ENCODE results near the gene CACNA1D.

- TF ChIP-seq, protein P1, sequence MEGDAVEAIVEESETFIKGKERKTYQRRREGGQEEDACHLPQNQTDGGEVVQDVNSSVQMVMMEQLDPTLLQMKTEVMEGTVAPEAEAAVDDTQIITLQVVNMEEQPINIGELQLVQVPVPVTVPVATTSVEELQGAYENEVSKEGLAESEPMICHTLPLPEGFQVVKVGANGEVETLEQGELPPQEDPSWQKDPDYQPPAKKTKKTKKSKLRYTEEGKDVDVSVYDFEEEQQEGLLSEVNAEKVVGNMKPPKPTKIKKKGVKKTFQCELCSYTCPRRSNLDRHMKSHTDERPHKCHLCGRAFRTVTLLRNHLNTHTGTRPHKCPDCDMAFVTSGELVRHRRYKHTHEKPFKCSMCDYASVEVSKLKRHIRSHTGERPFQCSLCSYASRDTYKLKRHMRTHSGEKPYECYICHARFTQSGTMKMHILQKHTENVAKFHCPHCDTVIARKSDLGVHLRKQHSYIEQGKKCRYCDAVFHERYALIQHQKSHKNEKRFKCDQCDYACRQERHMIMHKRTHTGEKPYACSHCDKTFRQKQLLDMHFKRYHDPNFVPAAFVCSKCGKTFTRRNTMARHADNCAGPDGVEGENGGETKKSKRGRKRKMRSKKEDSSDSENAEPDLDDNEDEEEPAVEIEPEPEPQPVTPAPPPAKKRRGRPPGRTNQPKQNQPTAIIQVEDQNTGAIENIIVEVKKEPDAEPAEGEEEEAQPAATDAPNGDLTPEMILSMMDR (IDR thresholded peaks at IDR 0.05 in 2 of 3, conservative IDR thresholded peaks at IDR 0.05 in 1 of 3; ENCODE audit: borderline replicate concordance in 1 of 3, insufficient read depth in 1 of 3, low read depth in 2 of 3, low read length in 2 of 3) = no peak
- TF ChIP-seq EZH2 (IDR thresholded peaks at IDR 0.05) (no peak), CEBPB (IDR thresholded peaks at IDR 0.05; ENCODE audit: low read depth) (no peak), JUND (IDR thresholded peaks at IDR 0.05) (no peak), EGR1 (IDR thresholded peaks at IDR 0.05; ENCODE audit: low read depth) (no peak), ATF3 (IDR thresholded peaks at IDR 0.05) (no peak), EZH2phosphoT487 (IDR thresholded peaks at IDR 0.05; ENCODE audit: borderline replicate concordance) (no peak), SRF (IDR thresholded peaks at IDR 0.05; ENCODE audit: low read depth) (no peak), POLR2AphosphoS5 (IDR thresholded peaks at IDR 0.05; ENCODE audit: low read depth, low read length) (no peak), ZNF274 (IDR thresholded peaks at IDR 0.05; ENCODE audit: low read depth, low read length) (no peak)
- TF ChIP-seq, protein P2, sequence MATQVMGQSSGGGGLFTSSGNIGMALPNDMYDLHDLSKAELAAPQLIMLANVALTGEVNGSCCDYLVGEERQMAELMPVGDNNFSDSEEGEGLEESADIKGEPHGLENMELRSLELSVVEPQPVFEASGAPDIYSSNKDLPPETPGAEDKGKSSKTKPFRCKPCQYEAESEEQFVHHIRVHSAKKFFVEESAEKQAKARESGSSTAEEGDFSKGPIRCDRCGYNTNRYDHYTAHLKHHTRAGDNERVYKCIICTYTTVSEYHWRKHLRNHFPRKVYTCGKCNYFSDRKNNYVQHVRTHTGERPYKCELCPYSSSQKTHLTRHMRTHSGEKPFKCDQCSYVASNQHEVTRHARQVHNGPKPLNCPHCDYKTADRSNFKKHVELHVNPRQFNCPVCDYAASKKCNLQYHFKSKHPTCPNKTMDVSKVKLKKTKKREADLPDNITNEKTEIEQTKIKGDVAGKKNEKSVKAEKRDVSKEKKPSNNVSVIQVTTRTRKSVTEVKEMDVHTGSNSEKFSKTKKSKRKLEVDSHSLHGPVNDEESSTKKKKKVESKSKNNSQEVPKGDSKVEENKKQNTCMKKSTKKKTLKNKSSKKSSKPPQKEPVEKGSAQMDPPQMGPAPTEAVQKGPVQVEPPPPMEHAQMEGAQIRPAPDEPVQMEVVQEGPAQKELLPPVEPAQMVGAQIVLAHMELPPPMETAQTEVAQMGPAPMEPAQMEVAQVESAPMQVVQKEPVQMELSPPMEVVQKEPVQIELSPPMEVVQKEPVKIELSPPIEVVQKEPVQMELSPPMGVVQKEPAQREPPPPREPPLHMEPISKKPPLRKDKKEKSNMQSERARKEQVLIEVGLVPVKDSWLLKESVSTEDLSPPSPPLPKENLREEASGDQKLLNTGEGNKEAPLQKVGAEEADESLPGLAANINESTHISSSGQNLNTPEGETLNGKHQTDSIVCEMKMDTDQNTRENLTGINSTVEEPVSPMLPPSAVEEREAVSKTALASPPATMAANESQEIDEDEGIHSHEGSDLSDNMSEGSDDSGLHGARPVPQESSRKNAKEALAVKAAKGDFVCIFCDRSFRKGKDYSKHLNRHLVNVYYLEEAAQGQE (IDR thresholded peaks at IDR 0.05; ENCODE audit: low read depth) = no peak
- TF ChIP-seq, protein P3, sequence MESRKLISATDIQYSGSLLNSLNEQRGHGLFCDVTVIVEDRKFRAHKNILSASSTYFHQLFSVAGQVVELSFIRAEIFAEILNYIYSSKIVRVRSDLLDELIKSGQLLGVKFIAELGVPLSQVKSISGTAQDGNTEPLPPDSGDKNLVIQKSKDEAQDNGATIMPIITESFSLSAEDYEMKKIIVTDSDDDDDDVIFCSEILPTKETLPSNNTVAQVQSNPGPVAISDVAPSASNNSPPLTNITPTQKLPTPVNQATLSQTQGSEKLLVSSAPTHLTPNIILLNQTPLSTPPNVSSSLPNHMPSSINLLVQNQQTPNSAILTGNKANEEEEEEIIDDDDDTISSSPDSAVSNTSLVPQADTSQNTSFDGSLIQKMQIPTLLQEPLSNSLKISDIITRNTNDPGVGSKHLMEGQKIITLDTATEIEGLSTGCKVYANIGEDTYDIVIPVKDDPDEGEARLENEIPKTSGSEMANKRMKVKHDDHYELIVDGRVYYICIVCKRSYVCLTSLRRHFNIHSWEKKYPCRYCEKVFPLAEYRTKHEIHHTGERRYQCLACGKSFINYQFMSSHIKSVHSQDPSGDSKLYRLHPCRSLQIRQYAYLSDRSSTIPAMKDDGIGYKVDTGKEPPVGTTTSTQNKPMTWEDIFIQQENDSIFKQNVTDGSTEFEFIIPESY (IDR thresholded peaks at IDR 0.05; ENCODE audit: extremely low read depth, insufficient replicate concordance, low read length) = no peak
Observed at GRCh38 chr3:53501178-53501577, 6.8 kb downstream of the CACNA1D start.

Data from HCT116 (cell line).